Measurements from ENCODE around the gene NOLC1.

Gene NOLC1

DNA sequence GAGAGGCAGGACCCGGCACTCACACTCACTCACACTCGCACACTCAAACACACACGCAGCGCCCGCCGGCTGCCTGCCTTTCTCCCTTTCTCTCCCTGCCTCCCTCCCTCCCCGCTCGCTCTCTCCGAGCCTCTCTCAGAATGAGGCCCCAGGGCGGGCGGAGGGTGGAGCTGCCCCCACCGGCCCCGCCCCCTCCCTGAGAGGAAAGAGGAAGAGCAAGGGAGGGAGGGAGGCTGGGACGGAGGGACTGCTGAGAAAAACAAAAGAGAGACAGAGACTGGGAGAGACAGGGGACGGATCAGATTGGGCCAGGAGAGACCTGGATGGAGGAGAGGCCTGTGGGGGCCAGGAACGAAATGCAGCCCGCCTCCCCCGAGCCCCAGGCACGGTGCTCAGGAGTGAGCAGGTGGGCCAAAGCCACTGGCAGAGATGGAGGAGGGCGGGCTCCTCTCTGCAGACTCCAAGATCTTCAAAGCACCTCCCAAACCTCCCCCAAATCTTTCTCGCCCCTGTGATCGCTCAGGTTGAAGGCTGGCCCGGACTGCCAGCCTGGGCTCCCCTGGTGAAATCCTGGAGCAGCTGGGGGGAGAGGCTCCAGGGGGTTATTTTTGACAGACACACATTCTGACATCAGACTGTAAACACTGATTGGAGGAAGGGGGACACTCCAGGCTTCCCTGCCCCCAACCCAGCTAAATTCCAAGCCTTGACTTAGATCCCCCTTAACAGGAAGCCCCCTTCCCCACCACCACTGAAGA lies 37.1 kb upstream of the NOLC1 start:
- Histone ChIP-seq H3K4me1 (ENCODE audit: control insufficient read depth in 1 of 2, insufficient read depth in 2 of 2, low read length in 2 of 2) (peaks cover 60 to 64% of the 10 kb centered on the region in 2 donors), H3K27ac (ENCODE audit: low read depth, low read length) (peak overlapping the region; percentile 66), H3K9ac (ENCODE audit: low read depth in 1 of 2, low read length in 2 of 2) (peak overlapping the region; percentile 74 to 82)

DNA sequence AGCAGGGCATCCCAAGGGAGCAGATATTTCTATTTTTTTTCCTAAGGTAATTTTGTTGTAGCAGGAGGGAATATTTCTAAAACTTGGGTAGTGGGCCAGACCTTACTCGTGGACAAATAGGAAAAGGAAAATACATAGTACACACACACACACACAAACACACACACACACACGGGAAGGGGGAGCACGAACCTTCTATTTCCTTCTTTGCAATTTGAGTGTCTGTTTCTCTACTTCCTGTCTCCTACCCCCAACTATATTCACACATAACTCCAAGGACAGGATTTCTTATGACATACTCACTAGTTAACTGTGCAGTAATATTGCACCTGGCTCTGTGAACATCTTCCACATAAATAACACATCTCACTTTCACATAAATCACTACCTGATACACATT lies 36.4 kb upstream of the NOLC1 start:
- H3K9me3 ChIP-seq (ENCODE audit: control insufficient read depth in 1 of 2, low read length in 2 of 2) = no peaks in the 10 kb centered on the region
- H3K36me3 ChIP-seq (ENCODE audit: control insufficient read depth in 1 of 2, insufficient read depth in 2 of 2, low read length in 2 of 2) = peaks cover 5 to 11% of the 10 kb centered on the region in 2 donors
- peak overlapping the region; percentile 74 to 76 for H3K4me3 ChIP-seq (ENCODE audit: low read depth in 1 of 2, low read length in 2 of 2)
- H3K4me1 ChIP-seq (ENCODE audit: control insufficient read depth in 1 of 2, insufficient read depth in 2 of 2, low read length in 2 of 2) = peaks cover 60 to 65% of the 10 kb centered on the region in 2 donors
- H3K9ac ChIP-seq (ENCODE audit: low read depth in 1 of 2, low read length in 2 of 2) = peak overlapping the region; percentile 74 to 82
- H3K27ac ChIP-seq (ENCODE audit: low read depth, low read length) = no peak overlapping the region
- H3K27me3 ChIP-seq (ENCODE audit: control insufficient read depth in 1 of 2, insufficient read depth in 2 of 2, low read length in 2 of 2) = no peaks in the 10 kb centered on the region

More for the DNA sequence above, 37.1 kb upstream of the NOLC1 start:
- H3K27me3 ChIP-seq (ENCODE audit: control insufficient read depth in 1 of 2, insufficient read depth in 2 of 2, low read length in 2 of 2) = no peaks in the 10 kb centered on the region
- H3K9me3 ChIP-seq (ENCODE audit: control insufficient read depth in 1 of 2, low read length in 2 of 2) = no peaks in the 10 kb centered on the region
- peaks cover 12 to 18% of the 10 kb centered on the region in 2 donors for H3K36me3 ChIP-seq (ENCODE audit: control insufficient read depth in 1 of 2, insufficient read depth in 2 of 2, low read length in 2 of 2)
- H3K4me3 ChIP-seq (ENCODE audit: low read depth in 1 of 2, low read length in 2 of 2) = peak overlapping the region; percentile 74 to 76

DNA sequence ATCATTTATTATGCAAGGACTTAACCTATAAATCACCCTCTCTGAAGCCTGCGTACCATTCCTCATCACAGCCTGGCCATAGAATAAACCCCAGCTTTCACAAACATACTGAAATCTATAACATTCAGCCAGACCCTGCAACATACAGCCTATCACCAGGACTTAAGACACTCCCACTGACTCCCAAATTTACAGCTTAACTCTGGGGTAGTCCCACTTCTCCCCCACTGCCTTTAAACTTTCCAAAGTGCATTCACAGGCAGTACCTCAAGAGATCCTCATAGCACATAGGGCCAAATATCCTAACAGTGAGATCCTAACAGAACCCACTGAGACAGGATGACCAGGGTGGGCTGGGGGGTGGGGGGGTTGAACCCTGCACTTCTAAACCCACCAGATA lies 35.5 kb upstream of the NOLC1 start:
- peak overlapping the region; percentile 30 to 57 for H3K9ac ChIP-seq (ENCODE audit: low read depth in 1 of 2, low read length in 2 of 2)
- H3K27me3 ChIP-seq (ENCODE audit: control insufficient read depth in 1 of 2, insufficient read depth in 2 of 2, low read length in 2 of 2) = no peaks in the 10 kb centered on the region
- no peak overlapping the region for H3K4me3 ChIP-seq (ENCODE audit: low read depth in 1 of 2, low read length in 2 of 2)
- no peaks in the 10 kb centered on the region for H3K9me3 ChIP-seq (ENCODE audit: control insufficient read depth in 1 of 2, low read length in 2 of 2)
- no peak overlapping the region for H3K27ac ChIP-seq (ENCODE audit: low read depth, low read length)
- peaks cover 0 to 2% of the 10 kb centered on the region in 2 donors for H3K36me3 ChIP-seq (ENCODE audit: control insufficient read depth in 1 of 2, insufficient read depth in 2 of 2, low read length in 2 of 2)
- H3K4me1 ChIP-seq (ENCODE audit: control insufficient read depth in 1 of 2, insufficient read depth in 2 of 2, low read length in 2 of 2) = peaks cover 68 to 74% of the 10 kb centered on the region in 2 donors

DNA sequence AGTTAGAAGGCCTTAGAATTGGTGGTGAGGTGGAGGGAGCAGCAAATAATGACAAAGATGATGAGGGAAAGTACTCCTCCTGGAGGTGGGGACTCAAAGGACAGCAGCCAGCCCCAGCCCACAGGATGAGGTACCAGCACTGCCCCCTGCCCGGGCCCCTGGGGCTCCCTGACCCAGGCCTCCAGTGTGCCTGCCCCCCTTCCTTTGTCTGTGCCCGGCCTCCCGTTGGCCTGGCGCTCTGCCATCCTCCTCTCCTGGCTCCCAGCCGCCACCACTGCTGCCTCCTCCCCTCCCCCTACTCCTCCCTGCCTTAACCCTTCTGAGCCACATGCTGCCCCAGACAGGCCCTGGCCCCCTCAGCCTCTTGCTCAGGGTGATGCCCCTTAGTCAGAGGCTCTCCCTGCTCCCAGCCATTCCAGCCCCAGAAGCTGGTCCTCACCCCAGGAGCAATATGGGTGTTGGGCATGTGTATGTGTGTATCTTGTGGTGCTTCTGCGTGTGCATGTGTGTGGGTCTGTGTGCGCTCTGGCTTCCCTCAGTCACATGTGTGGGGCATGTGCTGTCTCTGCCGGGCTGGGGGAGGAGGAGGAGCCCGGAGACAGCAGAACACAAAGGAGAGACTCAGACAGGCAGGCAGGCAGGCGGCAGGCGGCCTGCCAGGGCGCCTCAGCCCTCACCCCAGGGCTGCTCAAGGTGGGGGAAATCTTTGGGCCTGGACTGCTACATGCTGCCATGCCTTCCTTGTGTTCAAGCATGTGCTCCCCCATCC lies 34.6 kb upstream of the NOLC1 start:
- no peaks in the 10 kb centered on the region for H3K9me3 ChIP-seq (ENCODE audit: control insufficient read depth in 1 of 2, low read length in 2 of 2)
- H3K9ac ChIP-seq (ENCODE audit: low read depth in 1 of 2, low read length in 2 of 2) = peak overlapping the region; percentile 57 to 88
- H3K4me1 ChIP-seq (ENCODE audit: control insufficient read depth in 1 of 2, insufficient read depth in 2 of 2, low read length in 2 of 2) = peaks cover 64 to 73% of the 10 kb centered on the region in 2 donors
- H3K27me3 ChIP-seq (ENCODE audit: control insufficient read depth in 1 of 2, insufficient read depth in 2 of 2, low read length in 2 of 2) = no peaks in the 10 kb centered on the region
- peak overlapping the region; percentile 37 to 67 for H3K4me3 ChIP-seq (ENCODE audit: low read depth in 1 of 2, low read length in 2 of 2)
- no peaks in the 10 kb centered on the region for H3K36me3 ChIP-seq (ENCODE audit: control insufficient read depth in 1 of 2, insufficient read depth in 2 of 2, low read length in 2 of 2)
- peak overlapping the region; percentile 65 for H3K27ac ChIP-seq (ENCODE audit: low read depth, low read length)

DNA sequence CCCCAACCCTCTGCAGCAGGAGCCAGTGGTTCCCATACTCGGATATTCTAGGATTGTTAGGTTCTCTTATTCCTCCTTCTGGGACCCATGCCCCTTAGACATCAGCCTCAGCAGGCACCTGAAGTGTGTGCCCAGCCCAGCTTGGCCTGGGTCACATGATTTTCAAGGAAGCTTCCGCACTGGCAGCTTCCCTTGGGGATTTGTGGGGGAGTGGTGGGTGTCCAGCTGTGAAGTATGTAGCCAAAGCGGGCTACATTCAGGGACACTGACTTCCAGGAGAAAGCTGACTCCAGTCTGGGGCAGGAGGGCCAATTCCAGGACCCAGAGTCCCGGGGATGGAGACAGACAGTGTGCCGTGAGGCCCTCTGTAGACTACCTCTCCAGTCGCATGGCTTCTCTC lies 33.3 kb upstream of the NOLC1 start:
- H3K4me1 ChIP-seq (ENCODE audit: control insufficient read depth in 1 of 2, insufficient read depth in 2 of 2, low read length in 2 of 2) = peaks cover 51 to 61% of the 10 kb centered on the region in 2 donors
- peak overlapping the region; percentile 67 to 84 for H3K4me3 ChIP-seq (ENCODE audit: low read depth in 1 of 2, low read length in 2 of 2)
- no peaks in the 10 kb centered on the region for H3K27me3 ChIP-seq (ENCODE audit: control insufficient read depth in 1 of 2, insufficient read depth in 2 of 2, low read length in 2 of 2)
- no peaks in the 10 kb centered on the region for H3K36me3 ChIP-seq (ENCODE audit: control insufficient read depth in 1 of 2, insufficient read depth in 2 of 2, low read length in 2 of 2)
- peak overlapping the region; percentile 15 to 88 for H3K9ac ChIP-seq (ENCODE audit: low read depth in 1 of 2, low read length in 2 of 2)
- peak overlapping the region; percentile 75 for H3K27ac ChIP-seq (ENCODE audit: low read depth, low read length)
- no peaks in the 10 kb centered on the region for H3K9me3 ChIP-seq (ENCODE audit: control insufficient read depth in 1 of 2, low read length in 2 of 2)

DNA sequence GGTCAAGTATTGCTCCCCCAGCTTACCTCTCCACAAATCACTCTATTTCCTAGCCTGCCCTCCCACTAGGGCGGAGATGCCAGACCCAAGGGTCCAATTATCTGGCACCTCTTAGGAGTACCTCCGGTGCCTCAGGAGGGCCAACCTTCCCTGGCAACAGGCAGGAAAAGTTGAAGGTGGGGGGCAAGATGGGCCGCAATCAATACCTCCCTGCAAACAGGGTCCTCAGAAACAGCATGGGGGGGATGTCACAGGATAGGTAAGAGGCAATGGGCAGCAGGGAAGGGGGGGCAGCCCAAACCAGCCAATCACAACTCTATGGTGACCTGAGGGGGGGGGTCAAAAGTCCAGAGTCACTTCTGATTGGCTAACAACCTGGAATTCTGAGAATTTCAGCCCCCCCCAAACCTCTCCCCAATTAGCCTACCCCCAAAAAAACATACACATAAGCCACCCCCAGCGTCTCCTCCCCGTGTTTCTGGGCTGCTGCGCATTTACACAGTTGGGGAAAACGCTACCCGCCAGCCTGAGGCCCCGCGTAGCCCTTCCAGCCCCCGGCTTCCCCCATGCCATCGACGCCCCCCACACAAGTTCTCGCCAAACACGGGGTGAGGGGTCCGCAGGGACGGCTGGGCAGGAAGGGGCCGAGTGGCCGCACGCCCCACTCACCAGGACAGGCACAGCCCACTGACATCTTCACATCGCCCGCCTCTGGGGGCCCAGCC lies 32.6 kb upstream of the NOLC1 start:
- Histone ChIP-seq H3K36me3 (ENCODE audit: control insufficient read depth in 1 of 2, insufficient read depth in 2 of 2, low read length in 2 of 2) (no peaks in the 10 kb centered on the region), H3K27ac (ENCODE audit: low read depth, low read length) (peak overlapping the region; percentile 97), H3K4me3 (ENCODE audit: low read depth in 1 of 2, low read length in 2 of 2) (peak overlapping the region; percentile 67 to 84), H3K27me3 (ENCODE audit: control insufficient read depth in 1 of 2, insufficient read depth in 2 of 2, low read length in 2 of 2) (no peaks in the 10 kb centered on the region), H3K9ac (ENCODE audit: low read depth in 1 of 2, low read length in 2 of 2) (peak overlapping the region; percentile 81 to 88), H3K4me1 (ENCODE audit: control insufficient read depth in 1 of 2, insufficient read depth in 2 of 2, low read length in 2 of 2) (peaks cover 48 to 57% of the 10 kb centered on the region in 2 donors), H3K9me3 (ENCODE audit: control insufficient read depth in 1 of 2, low read length in 2 of 2) (no peaks in the 10 kb centered on the region)

DNA sequence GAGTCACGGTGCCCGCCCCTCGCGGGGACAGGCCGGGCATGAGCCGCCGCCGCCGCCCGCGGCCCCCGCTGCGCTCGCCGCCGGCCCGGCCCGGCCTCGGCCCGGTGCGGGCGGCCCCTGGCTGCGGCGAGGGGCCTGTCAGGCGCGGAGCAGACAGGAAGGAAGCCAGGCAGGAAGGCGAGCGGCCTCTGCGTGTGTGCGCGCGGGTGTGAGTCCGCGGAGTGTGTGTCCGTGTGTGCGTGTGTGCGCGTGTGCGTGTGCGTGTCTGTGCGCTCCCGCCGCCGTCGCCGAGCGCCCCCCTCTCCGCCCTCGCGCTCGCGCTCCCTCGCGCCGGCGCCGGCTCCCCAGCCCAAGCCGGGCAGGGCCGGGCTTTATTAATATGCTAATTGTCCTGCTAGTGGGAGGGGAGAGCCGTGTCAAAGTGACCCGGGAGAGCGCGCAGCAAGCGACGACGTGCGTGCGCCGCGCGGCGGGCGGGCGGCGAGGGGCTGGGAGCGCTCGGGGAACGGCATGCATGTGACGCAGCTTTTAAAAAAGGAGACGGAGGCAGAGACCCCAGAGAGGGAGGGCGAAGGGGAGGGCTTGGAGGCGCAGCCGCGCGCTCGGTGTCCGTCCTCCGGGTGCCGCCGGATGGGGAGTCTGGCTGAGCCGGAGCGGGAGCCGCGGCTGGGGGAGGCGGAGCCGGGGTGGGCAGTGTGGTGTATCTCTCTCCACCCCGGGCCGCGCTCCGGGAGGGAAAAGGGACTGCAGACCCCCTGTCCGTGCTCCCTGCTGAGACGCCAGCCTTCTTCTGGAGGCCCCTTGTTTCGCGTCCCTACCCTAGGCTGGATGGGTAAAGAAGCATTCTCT lies 31.8 kb upstream of the NOLC1 start, which contains the start of gene LDB1:
Gene LDB1 (minus strand): TSS at position 227 of the 849 bp plus-strand sequence. CDS start 258 bp downstream, outside the sequence.
- Histone ChIP-seq H3K4me1 (ENCODE audit: control insufficient read depth in 1 of 2, insufficient read depth in 2 of 2, low read length in 2 of 2) (peaks cover 45 to 52% of the 10 kb centered on the region in 2 donors), H3K27ac (ENCODE audit: low read depth, low read length) (peak within 1 kb of the TSS; percentile 97)

DNA sequence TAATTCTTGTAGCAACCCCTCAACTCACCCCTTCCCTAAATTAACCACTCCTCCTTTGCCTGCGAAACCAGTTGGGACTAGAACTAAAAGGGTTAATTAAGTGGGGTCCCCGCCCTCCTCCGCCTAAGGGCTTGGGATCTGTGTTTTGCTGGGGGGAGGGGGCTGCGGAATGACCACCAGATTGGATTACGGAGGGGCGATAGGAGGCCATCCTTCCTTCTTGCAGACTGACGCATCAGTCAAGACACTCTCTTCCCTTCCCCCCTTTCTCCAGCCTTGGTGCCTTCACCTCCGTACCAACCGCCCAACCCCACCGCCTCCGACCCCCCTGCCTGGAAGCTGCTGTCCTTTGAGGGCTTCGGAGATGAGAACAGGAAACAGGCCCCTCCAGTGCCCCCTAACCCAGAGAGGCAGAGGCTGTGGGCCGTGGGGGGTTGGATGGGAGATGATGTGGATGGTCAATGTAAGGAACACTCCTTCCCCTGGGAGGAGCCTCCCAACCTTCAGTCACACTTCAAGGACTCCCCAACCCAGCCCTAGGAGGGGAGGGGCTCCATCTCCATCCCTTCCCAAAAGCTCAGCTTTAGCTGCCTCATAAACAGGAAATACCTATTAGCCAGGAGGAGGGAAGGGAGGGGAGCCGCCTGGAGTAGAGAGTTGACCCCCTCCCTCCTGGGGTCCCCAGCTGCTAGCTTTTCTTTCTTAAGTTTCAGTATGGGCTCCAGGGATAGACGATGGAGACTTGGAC lies 31.0 kb upstream of the NOLC1 start:
- Histone ChIP-seq H3K36me3 (ENCODE audit: control insufficient read depth in 1 of 2, insufficient read depth in 2 of 2, low read length in 2 of 2) (no peaks in the 10 kb centered on the region), H3K27me3 (ENCODE audit: control insufficient read depth in 1 of 2, insufficient read depth in 2 of 2, low read length in 2 of 2) (no peaks in the 10 kb centered on the region), H3K4me1 (ENCODE audit: control insufficient read depth in 1 of 2, insufficient read depth in 2 of 2, low read length in 2 of 2) (peaks cover 39 to 44% of the 10 kb centered on the region in 2 donors), H3K9me3 (ENCODE audit: control insufficient read depth in 1 of 2, low read length in 2 of 2) (no peaks in the 10 kb centered on the region), H3K9ac (ENCODE audit: low read depth in 1 of 2, low read length in 2 of 2) (peak overlapping the region; percentile 78 to 88), H3K4me3 (ENCODE audit: low read depth in 1 of 2, low read length in 2 of 2) (peak overlapping the region; percentile 67 to 84), H3K27ac (ENCODE audit: low read depth, low read length) (peak overlapping the region; percentile 97)

More for the DNA sequence above, 31.8 kb upstream of the NOLC1 start, which contains the start of gene LDB1:
- no peaks in the 10 kb centered on the region for H3K27me3 ChIP-seq (ENCODE audit: control insufficient read depth in 1 of 2, insufficient read depth in 2 of 2, low read length in 2 of 2)
- H3K36me3 ChIP-seq (ENCODE audit: control insufficient read depth in 1 of 2, insufficient read depth in 2 of 2, low read length in 2 of 2) = no peaks in the 10 kb centered on the region
- peak within 1 kb of the TSS; percentile 81 to 88 for H3K9ac ChIP-seq (ENCODE audit: low read depth in 1 of 2, low read length in 2 of 2)
- H3K9me3 ChIP-seq (ENCODE audit: control insufficient read depth in 1 of 2, low read length in 2 of 2) = no peaks in the 10 kb centered on the region
- peak within 1 kb of the TSS; percentile 67 to 84 for H3K4me3 ChIP-seq (ENCODE audit: low read depth in 1 of 2, low read length in 2 of 2)

Measured in duodenal mucosa (tissue), 2 donors.